ENCODE data around the gene MAPRE3. TPM values are rescaled to one million over a fixed set of nuclear protein-coding genes. Genes with fewer than 3 reads are reported as not detected.

The MAPRE3 gene
- total RNA-seq, 5 donors from 2014 or later (not counting 1 experiment from before 2014, with no cell fraction given) = 4.0 to 5.1 (median 4.7) TPM

GRCh38 chr2:26970928-26971627 lies 641 bp downstream of the MAPRE3 start:
- H3K4me3 ChIP-seq (ENCODE audit: control insufficient read depth in 1 of 2, extremely low read depth in 1 of 2, low read length in 1 of 2) = peak overlapping the region; percentile 42 to 68
- H3K4me1 Mint-ChIP-seq = peaks cover 20 to 30% (median 23%) of the 10 kb centered on the region in 3 donors
- no peak overlapping the region for H3K27ac ChIP-seq (ENCODE audit: low read length)
- CTCF ChIA-PET = no interaction called here
- DNase-seq (peak in 4 of 35 experiments; percentile 3 to 21 (median 12)), ATAC-seq (replicated peaks in 1 of 4) (peak; percentile 1 to 42 (median 28))
- H3K27ac Mint-ChIP-seq = peak overlapping the region; percentile 63 to 77
- H3K4me1 ChIP-seq (ENCODE audit: control insufficient read depth in 1 of 2, extremely low read depth in 1 of 2, insufficient read depth in 2 of 2, low read length in 2 of 2) = peaks cover 0 to 16% of the 10 kb centered on the region in 2 experiments
- H3K4me3 Mint-ChIP-seq = peak overlapping the region; percentile 84 to 92 (median 85)
- no peaks in the 10 kb centered on the region for H3K36me3 ChIP-seq (ENCODE audit: control insufficient read depth in 2 of 2, extremely low read depth in 1 of 2, insufficient read depth in 1 of 2, low read length in 1 of 2)
- POLR2A ChIA-PET = no interaction called here
- H3K27me3 Mint-ChIP-seq = peaks cover 10 to 27% of the 10 kb centered on the region in 2 donors
- no peaks in the 10 kb centered on the region for H3K9me3 ChIP-seq
- H3K27me3 ChIP-seq (replicated peaks in 1 of 2; ENCODE audit: control insufficient read depth in 2 of 2, extremely low read depth in 1 of 2, insufficient read depth in 2 of 2, low read length in 1 of 2) = peaks cover 0 to 18% of the 10 kb centered on the region in 2 experiments
- no peaks in the 10 kb centered on the region for H3K9me3 Mint-ChIP-seq
- no peaks in the 10 kb centered on the region for H3K36me3 Mint-ChIP-seq
- WGBS (ENCODE audit: insufficient coverage) = 23% methylated on average over 27 of the region's 34 CpGs

- 92% methylated on average over 7 of the region's 9 CpGs for WGBS (ENCODE audit: insufficient coverage)
- peaks cover 0 to 11% of the 10 kb centered on the region in 2 experiments for H3K27me3 ChIP-seq (replicated peaks in 1 of 2; ENCODE audit: control insufficient read depth in 2 of 2, extremely low read depth in 1 of 2, insufficient read depth in 2 of 2, low read length in 1 of 2)
- peaks cover 0 to 16% of the 10 kb centered on the region in 2 experiments for H3K4me1 ChIP-seq (ENCODE audit: control insufficient read depth in 1 of 2, extremely low read depth in 1 of 2, insufficient read depth in 2 of 2, low read length in 2 of 2)
- ChIA-PET CTCF (interaction anchor here in 1 of 2 donors (0.7 to 1.5 kb wide), 2 partner anchors 10 to 333 kb away, joined by 3 to 4 read pairs; no protein-coding TSS in a partner anchor), POLR2A (no interaction called here)
- H3K4me1 Mint-ChIP-seq = peaks cover 20 to 30% (median 23%) of the 10 kb centered on the region in 3 donors
- no peaks in the 10 kb centered on the region for H3K9me3 ChIP-seq
- H3K27ac ChIP-seq (ENCODE audit: low read length) = no peak overlapping the region
- H3K4me3 ChIP-seq (ENCODE audit: control insufficient read depth in 1 of 2, extremely low read depth in 1 of 2, low read length in 1 of 2) = no peak overlapping the region
- H3K9me3 Mint-ChIP-seq = no peaks in the 10 kb centered on the region
- no peak overlapping the region for H3K27ac Mint-ChIP-seq
- no peaks in the 10 kb centered on the region for H3K36me3 Mint-ChIP-seq
- ATAC-seq (replicated peaks in 1 of 4) (no peak), DNase-seq (no peak)
- H3K27me3 Mint-ChIP-seq = peaks cover 8 to 22% of the 10 kb centered on the region in 2 donors
- no peaks in the 10 kb centered on the region for H3K36me3 ChIP-seq (ENCODE audit: control insufficient read depth in 2 of 2, extremely low read depth in 1 of 2, insufficient read depth in 1 of 2, low read length in 1 of 2)
- H3K4me3 Mint-ChIP-seq = peak overlapping the region; percentile 84 to 92 (median 85)
Measured at GRCh38 chr2:26971911-26972786, 1.7 kb downstream of the MAPRE3 start.

GRCh38 chr2:26974352-26974751 lies 3.9 kb downstream of the MAPRE3 start:
- H3K27ac ChIP-seq (ENCODE audit: low read length) = no peak overlapping the region
- Mint-ChIP-seq H3K4me3 (no peak overlapping the region), H3K36me3 (no peaks in the 10 kb centered on the region), H3K27ac (no peak overlapping the region), H3K27me3 (peaks cover 0 to 7% of the 10 kb centered on the region in 2 donors), H3K9me3 (no peaks in the 10 kb centered on the region), H3K4me1 (peaks cover 16 to 20% (median 16%) of the 10 kb centered on the region in 3 donors)
- CTCF ChIA-PET = no interaction called here
- no CpG with 5 or more reads among the region's 5 CpGs for WGBS (ENCODE audit: insufficient coverage)
- no peaks in the 10 kb centered on the region for H3K9me3 ChIP-seq
- peaks cover 0 to 5% of the 10 kb centered on the region in 2 experiments for H3K27me3 ChIP-seq (replicated peaks in 1 of 2; ENCODE audit: control insufficient read depth in 2 of 2, extremely low read depth in 1 of 2, insufficient read depth in 2 of 2, low read length in 1 of 2)
- DNase-seq = no peak
- ATAC-seq (replicated peaks in 1 of 4) = no peak
- POLR2A ChIA-PET = no interaction called here
- no peak overlapping the region for H3K4me3 ChIP-seq (ENCODE audit: control insufficient read depth in 1 of 2, extremely low read depth in 1 of 2, low read length in 1 of 2)
- peaks cover 0 to 16% of the 10 kb centered on the region in 2 experiments for H3K4me1 ChIP-seq (ENCODE audit: control insufficient read depth in 1 of 2, extremely low read depth in 1 of 2, insufficient read depth in 2 of 2, low read length in 2 of 2)
- H3K36me3 ChIP-seq (ENCODE audit: control insufficient read depth in 2 of 2, extremely low read depth in 1 of 2, insufficient read depth in 1 of 2, low read length in 1 of 2) = no peaks in the 10 kb centered on the region

GRCh38 chr2:26975102-26975501 lies 4.7 kb downstream of the MAPRE3 start:
- Mint-ChIP-seq H3K4me3 (no peak overlapping the region), H3K4me1 (peaks cover 10 to 12% (median 11%) of the 10 kb centered on the region in 3 donors), H3K9me3 (no peaks in the 10 kb centered on the region), H3K27ac (no peak overlapping the region), H3K27me3 (peaks cover 0 to 4% of the 10 kb centered on the region in 2 donors), H3K36me3 (no peaks in the 10 kb centered on the region)
- WGBS (ENCODE audit: insufficient coverage) = 15% methylated on average over 2 of the region's 2 CpGs
- ChIA-PET POLR2A (no interaction called here), CTCF (interaction anchor here in 1 of 2 donors (0.8 kb wide), 1 partner anchor 15 kb away, joined by 3 read pairs; no protein-coding TSS in a partner anchor)
- Histone ChIP-seq H3K27ac (ENCODE audit: low read length) (no peak overlapping the region), H3K4me3 (ENCODE audit: control insufficient read depth in 1 of 2, extremely low read depth in 1 of 2, low read length in 1 of 2) (no peak overlapping the region), H3K4me1 (ENCODE audit: control insufficient read depth in 1 of 2, extremely low read depth in 1 of 2, insufficient read depth in 2 of 2, low read length in 2 of 2) (peaks cover 0 to 10% of the 10 kb centered on the region in 2 experiments), H3K27me3 (replicated peaks in 1 of 2; ENCODE audit: control insufficient read depth in 2 of 2, extremely low read depth in 1 of 2, insufficient read depth in 2 of 2, low read length in 1 of 2) (peaks cover 0 to 5% of the 10 kb centered on the region in 2 experiments), H3K9me3 (no peaks in the 10 kb centered on the region), H3K36me3 (ENCODE audit: control insufficient read depth in 2 of 2, extremely low read depth in 1 of 2, insufficient read depth in 1 of 2, low read length in 1 of 2) (no peaks in the 10 kb centered on the region)
- ATAC-seq (replicated peaks in 1 of 4) = no peak
- no peak for DNase-seq

GRCh38 chr2:26975656-26976055 lies 5.2 kb downstream of the MAPRE3 start:
- Histone ChIP-seq H3K4me3 (ENCODE audit: control insufficient read depth in 1 of 2, extremely low read depth in 1 of 2, low read length in 1 of 2) (no peak overlapping the region), H3K27me3 (replicated peaks in 1 of 2; ENCODE audit: control insufficient read depth in 2 of 2, extremely low read depth in 1 of 2, insufficient read depth in 2 of 2, low read length in 1 of 2) (peaks cover 0 to 5% of the 10 kb centered on the region in 2 experiments), H3K4me1 (ENCODE audit: control insufficient read depth in 1 of 2, extremely low read depth in 1 of 2, insufficient read depth in 2 of 2, low read length in 2 of 2) (peaks cover 0 to 7% of the 10 kb centered on the region in 2 experiments), H3K36me3 (ENCODE audit: control insufficient read depth in 2 of 2, extremely low read depth in 1 of 2, insufficient read depth in 1 of 2, low read length in 1 of 2) (no peaks in the 10 kb centered on the region), H3K27ac (ENCODE audit: low read length) (no peak overlapping the region), H3K9me3 (no peaks in the 10 kb centered on the region)
- no CpG with 5 or more reads among the region's 1 CpG for WGBS (ENCODE audit: insufficient coverage)
- ATAC-seq (replicated peaks in 1 of 4) = no peak
- H3K4me1 Mint-ChIP-seq = peaks cover 8 to 11% (median 10%) of the 10 kb centered on the region in 3 donors
- no peak for DNase-seq
- POLR2A ChIA-PET = no interaction called here
- H3K27ac Mint-ChIP-seq = no peak overlapping the region
- peaks cover 0 to 4% of the 10 kb centered on the region in 2 donors for H3K27me3 Mint-ChIP-seq
- CTCF ChIA-PET = interaction anchor here in 1 of 2 donors (0.8 kb wide), 1 partner anchor 16 kb away, joined by 3 read pairs; no protein-coding TSS in a partner anchor
- H3K36me3 Mint-ChIP-seq = no peaks in the 10 kb centered on the region
- no peaks in the 10 kb centered on the region for H3K9me3 Mint-ChIP-seq
- H3K4me3 Mint-ChIP-seq = no peak overlapping the region

DNA sequence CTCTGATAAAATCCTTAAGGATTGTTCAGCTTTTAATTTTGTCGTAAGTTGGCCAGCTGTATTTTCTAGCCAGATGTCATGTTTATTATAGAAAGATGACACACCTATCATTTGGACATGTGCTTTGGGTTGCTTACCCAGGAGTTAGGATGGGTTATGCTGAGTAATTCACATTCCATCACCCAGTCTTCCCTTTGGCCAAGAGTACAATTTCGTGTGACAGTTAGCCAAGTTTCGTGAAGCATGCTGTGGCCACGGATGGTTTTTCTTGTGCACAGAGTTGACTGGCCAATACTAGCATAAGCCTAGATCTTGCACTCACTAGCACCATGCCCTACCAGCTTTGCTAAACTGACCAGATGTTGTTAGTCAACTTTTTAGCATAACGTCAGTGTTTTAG lies 5.8 kb downstream of the MAPRE3 start:
- peaks cover 0 to 4% of the 10 kb centered on the region in 2 donors for H3K27me3 Mint-ChIP-seq
- H3K9me3 ChIP-seq = no peaks in the 10 kb centered on the region
- POLR2A ChIA-PET = no interaction called here
- ATAC-seq (replicated peaks in 1 of 4) (no peak), DNase-seq (no peak)
- no peaks in the 10 kb centered on the region for H3K9me3 Mint-ChIP-seq
- H3K4me3 ChIP-seq (ENCODE audit: control insufficient read depth in 1 of 2, extremely low read depth in 1 of 2, low read length in 1 of 2) = no peak overlapping the region
- no peaks in the 10 kb centered on the region for H3K36me3 ChIP-seq (ENCODE audit: control insufficient read depth in 2 of 2, extremely low read depth in 1 of 2, insufficient read depth in 1 of 2, low read length in 1 of 2)
- H3K4me3 Mint-ChIP-seq = no peak overlapping the region
- CTCF ChIA-PET = interaction anchor here (0.8 to 1.1 kb wide), 2 partner anchors 17 kb away, joined by 3 read pairs; no protein-coding TSS in a partner anchor
- H3K36me3 Mint-ChIP-seq = no peaks in the 10 kb centered on the region
- peaks cover 0 to 2% of the 10 kb centered on the region in 2 experiments for H3K27me3 ChIP-seq (replicated peaks in 1 of 2; ENCODE audit: control insufficient read depth in 2 of 2, extremely low read depth in 1 of 2, insufficient read depth in 2 of 2, low read length in 1 of 2)
- H3K4me1 ChIP-seq (ENCODE audit: control insufficient read depth in 1 of 2, extremely low read depth in 1 of 2, insufficient read depth in 2 of 2, low read length in 2 of 2) = peaks cover 0 to 2% of the 10 kb centered on the region in 2 experiments
- H3K4me1 Mint-ChIP-seq = peaks cover 4 to 6% (median 6%) of the 10 kb centered on the region in 3 donors
- no peak overlapping the region for H3K27ac Mint-ChIP-seq
- no peak overlapping the region for H3K27ac ChIP-seq (ENCODE audit: low read length)
- WGBS (ENCODE audit: insufficient coverage) = 66% methylated on average over 4 of the region's 5 CpGs
